Astrocyte of the cerebellum (primary cell): ENCODE measurements around the gene GARNL3.

ENCODE experiments used
- DNase-seq: peaks from one replicate; pipeline ENCODE4 v3.0.0-alpha.2; 2011; ENCODE audit warnings: low read depth
- H3K4me3 ChIP-seq: 2 replicates; pipeline ENCODE4 v1.5.1; 2011; ENCODE audit warnings: mild to moderate bottlenecking, low read depth, low read length, moderate library complexity
- CTCF ChIP-seq: IDR thresholded peaks from 2 replicates; pipeline ENCODE4 v1.5.1; 2012; ENCODE audit warnings: low read length, low read depth, moderate library complexity, mild to moderate bottlenecking; ENCODE audit errors: missing control alignments
- in situ Hi-C: cut with HindIII; loops from 2 replicates; pipeline ENCODE4 v1.10.0; 2017; ENCODE audit warnings: low sequenced_read_pairs

GARNL3 gene

GRCh38 chr9:127421057-127421456 lies 156.5 kb downstream of the GARNL3 start:
- in situ Hi-C loops: no loop called here
- no peak overlapping the region for H3K4me3 ChIP-seq
- no peak for TF ChIP-seq CTCF
- no peak for DNase-seq

- H3K4me3 ChIP-seq: peak overlapping the region; percentile 90
- in situ Hi-C loops: no loop called here
- TF ChIP-seq CTCF: no peak
Measured at GRCh38 chr9:127422133-127422782, 157.7 kb downstream of the GARNL3 start.

DNA sequence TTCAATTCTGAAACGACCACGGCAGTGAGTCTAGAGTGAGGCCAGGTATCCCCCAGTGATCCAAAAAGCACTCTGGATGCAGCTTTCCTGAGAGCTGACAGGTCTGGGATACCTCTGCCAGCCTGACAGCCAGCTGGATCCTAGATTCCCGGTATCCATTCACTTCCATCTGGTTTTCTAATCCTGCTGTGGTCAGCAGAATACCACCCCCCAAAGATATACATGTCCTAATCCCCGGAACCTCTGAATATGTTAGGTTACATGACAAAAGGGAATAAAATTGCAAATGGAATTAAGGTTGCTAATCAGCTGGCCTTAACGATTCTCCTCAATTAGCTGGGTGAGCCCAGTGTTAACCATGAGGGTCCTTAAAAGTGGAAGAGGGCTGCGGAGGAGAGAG lies 158.2 kb downstream of the GARNL3 start:
- no peak for TF ChIP-seq CTCF
- in situ Hi-C loops: no loop called here
- H3K4me3 ChIP-seq: peak overlapping the region; percentile 90
- DNase-seq: no peak

More at GRCh38 chr9:127422133-127422782, 157.7 kb downstream of the GARNL3 start:
- DNase-seq: no peak

DNA sequence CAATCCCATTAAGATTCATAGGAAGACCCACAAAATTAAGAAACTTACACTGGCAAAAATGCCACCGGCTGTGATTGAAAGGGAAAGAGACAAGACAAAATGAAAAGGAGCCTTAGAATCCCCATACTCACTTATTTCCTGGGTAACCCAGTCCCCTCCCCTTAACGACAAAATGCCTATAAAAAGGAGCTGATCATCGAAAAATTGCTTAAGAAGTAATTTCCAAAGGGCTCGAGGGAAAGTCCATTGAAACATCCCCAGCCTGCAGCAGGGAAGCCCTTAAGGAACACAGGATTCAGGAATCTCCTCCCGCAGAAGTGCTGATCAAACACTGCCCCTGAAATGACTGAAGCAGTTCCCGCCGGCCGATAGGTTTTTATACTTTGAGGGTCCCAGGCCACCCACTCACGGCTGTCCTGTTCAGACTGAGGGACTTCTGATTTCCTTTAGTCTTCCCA lies 158.9 kb downstream of the GARNL3 start:
- peak overlapping the region; percentile 90 for H3K4me3 ChIP-seq
- DNase-seq: no peak
- in situ Hi-C loops: no loop called here
- TF ChIP-seq CTCF: no peak

GRCh38 chr9:127423934-127424675 lies 159.5 kb downstream of the GARNL3 start, which contains the start of gene ZNF79:
Gene ZNF79, plus strand, starts transcription at chr9:127424382. Its CDS starts 406 bp downstream, at chr9:127424788.
- peak; percentile 76 for DNase-seq
- in situ Hi-C loops: no loop called here
- H3K4me3 ChIP-seq: peak within 1 kb of the TSS; percentile 90
- TF ChIP-seq CTCF: no peak

- in situ Hi-C loops: no loop called here
- no peak for DNase-seq
- peak overlapping the region; percentile 90 for H3K4me3 ChIP-seq
- TF ChIP-seq CTCF: no peak
Measured at GRCh38 chr9:127424676-127424999, 160.1 kb downstream of the GARNL3 start.
